Spinal cord (tissue), 10 donors: Measurements from ENCODE around the gene SPATA17. TPM values are rescaled to one million over a fixed set of nuclear protein-coding genes. Genes with fewer than 3 reads are reported as not detected.

Experiments used
- DNase-seq, 6 donors: peaks; one replicate each; pipeline versions ENCODE4 v3.0.0 to v3.0.0-alpha.2; 2013 to 2015; ENCODE audit warnings: low spot score in 6 of 6, low read depth in 4 of 6
- H3K27ac ChIP-seq: one replicate; pipeline ENCODE4 v1.5.1; 2013; ENCODE audit warnings: low read depth, low read length, control low read depth
- H3K27me3 ChIP-seq: one replicate; pipeline ENCODE4 v1.6.1; 2013; ENCODE audit warnings: low read length; ENCODE audit not compliant: control insufficient read depth, insufficient read depth
- H3K36me3 ChIP-seq: one replicate; pipeline ENCODE4 v1.6.1; 2013; ENCODE audit warnings: low read length; ENCODE audit not compliant: control insufficient read depth, insufficient read depth
- H3K4me1 ChIP-seq: one replicate; pipeline ENCODE4 v1.6.1; 2013; ENCODE audit warnings: low read length; ENCODE audit not compliant: control insufficient read depth, insufficient read depth
- H3K4me3 ChIP-seq: one replicate; pipeline ENCODE4 v1.5.1; 2013; ENCODE audit warnings: low read depth, low read length, control low read depth
- H3K9me3 ChIP-seq: one replicate; pipeline ENCODE4 v1.6.1; 2013; ENCODE audit warnings: low read length; ENCODE audit not compliant: control insufficient read depth, insufficient read depth
- WGBS: methylation state at CpG from one replicate; pipeline ENCODE4 v1.1.5; 2013; ENCODE audit warnings: missing lambda C conversion rate; ENCODE audit not compliant: insufficient coverage; 5-methylcytosine and 5-hydroxymethylcytosine counted together
- polyA plus RNA-seq, 2 donors: library from polyadenylated mRNA; unstranded; fragments of 120-200 nt; gene quantifications; one replicate each; pipeline ENCODE4 v1.2.1, GENCODE V29; 2013; ENCODE audit not compliant: insufficient read length in 2 of 2
- total RNA-seq, 2 donors: library from RNA; depleted of rRNA in 1 of 2; stranded (reverse); fragments of 120-200 nt in 1 of 2; fragments of >200 nt in 1 of 2; gene quantifications; one replicate each; pipeline versions ENCODE4 v1.2.3 to v1.2.4, GENCODE V29; 2013 to 2014
- donor health status: healthy.

The SPATA17 gene
- total and polyA plus RNA-seq, 4 donors: 3.8 to 12.8 (median 8.3) TPM

GRCh38 chr1:217617126-217617525 lies 14.0 kb upstream of the SPATA17 start:
- no peak for DNase-seq
- Histone ChIP-seq H3K27ac (no peak overlapping the region), H3K4me1 (no peaks in the 10 kb centered on the region), H3K4me3 (no peak overlapping the region), H3K36me3 (peaks cover 7% of the 10 kb centered on the region), H3K9me3 (no peaks in the 10 kb centered on the region), H3K27me3 (no peaks in the 10 kb centered on the region)
- WGBS: 91% methylated on average over 1 of the region's 1 CpG

- no CpG with 5 or more reads among the region's 4 CpGs for WGBS
- Histone ChIP-seq H3K4me1 (no peaks in the 10 kb centered on the region), H3K36me3 (peaks cover 7% of the 10 kb centered on the region), H3K27ac (no peak overlapping the region), H3K27me3 (no peaks in the 10 kb centered on the region), H3K9me3 (no peaks in the 10 kb centered on the region), H3K4me3 (no peak overlapping the region)
- DNase-seq: no peak
These were observed 10.3 kb upstream of the SPATA17 start for GRCh38 chr1:217620814-217621213.

GRCh38 chr1:217622042-217622441 lies 9.1 kb upstream of the SPATA17 start:
- Histone ChIP-seq H3K27me3 (no peaks in the 10 kb centered on the region), H3K9me3 (no peaks in the 10 kb centered on the region), H3K4me1 (no peaks in the 10 kb centered on the region), H3K27ac (no peak overlapping the region), H3K4me3 (no peak overlapping the region), H3K36me3 (peaks cover 7% of the 10 kb centered on the region)
- DNase-seq: no peak
- WGBS: no CpG with 5 or more reads among the region's 3 CpGs

- Histone ChIP-seq H3K36me3 (no peaks in the 10 kb centered on the region), H3K4me1 (no peaks in the 10 kb centered on the region), H3K4me3 (no peak overlapping the region), H3K9me3 (no peaks in the 10 kb centered on the region), H3K27ac (no peak overlapping the region), H3K27me3 (no peaks in the 10 kb centered on the region)
- no CpG with 5 or more reads among the region's 2 CpGs for WGBS
- no peak for DNase-seq
These were observed 4.8 kb upstream of the SPATA17 start for GRCh38 chr1:217626321-217626720.

- DNase-seq: peak in 1 of 6 donors; percentile 7
- H3K9me3 ChIP-seq: no peaks in the 10 kb centered on the region
- no peaks in the 10 kb centered on the region for H3K27me3 ChIP-seq
- 31% methylated on average over 2 of the region's 3 CpGs for WGBS
- H3K27ac ChIP-seq: no peak overlapping the region
- no peaks in the 10 kb centered on the region for H3K36me3 ChIP-seq
- peaks cover 4% of the 10 kb centered on the region for H3K4me1 ChIP-seq
- no peak overlapping the region for H3K4me3 ChIP-seq
These were observed 3.7 kb upstream of the SPATA17 start for GRCh38 chr1:217627431-217627830.

GRCh38 chr1:217642455-217642854 lies 11.3 kb downstream of the SPATA17 start:
- Histone ChIP-seq H3K27ac (no peak overlapping the region), H3K27me3 (no peaks in the 10 kb centered on the region), H3K36me3 (no peaks in the 10 kb centered on the region), H3K4me1 (no peaks in the 10 kb centered on the region), H3K4me3 (no peak overlapping the region), H3K9me3 (no peaks in the 10 kb centered on the region)
- WGBS: no CpG with 5 or more reads among the region's 6 CpGs
- DNase-seq: no peak

- H3K27me3 ChIP-seq: no peaks in the 10 kb centered on the region
- H3K9me3 ChIP-seq: no peaks in the 10 kb centered on the region
- H3K27ac ChIP-seq: no peak overlapping the region
- no peaks in the 10 kb centered on the region for H3K36me3 ChIP-seq
- WGBS: 98% methylated on average over 11 of the region's 13 CpGs
- H3K4me1 ChIP-seq: no peaks in the 10 kb centered on the region
- H3K4me3 ChIP-seq: no peak overlapping the region
- no peak for DNase-seq
These were observed 16.6 kb downstream of the SPATA17 start for GRCh38 chr1:217647791-217648190.

GRCh38 chr1:217650674-217651073 lies 19.5 kb downstream of the SPATA17 start:
- H3K36me3 ChIP-seq: no peaks in the 10 kb centered on the region
- WGBS: no CpG with 5 or more reads among the region's 4 CpGs
- H3K27me3 ChIP-seq: no peaks in the 10 kb centered on the region

GRCh38 chr1:217660353-217661062 lies 29.4 kb downstream of the SPATA17 start:
- Histone ChIP-seq H3K36me3 (no peaks in the 10 kb centered on the region), H3K27me3 (no peaks in the 10 kb centered on the region), H3K4me3 (no peak overlapping the region), H3K4me1 (no peaks in the 10 kb centered on the region), H3K9me3 (no peaks in the 10 kb centered on the region), H3K27ac (no peak overlapping the region)
- no CpG with 5 or more reads among the region's 5 CpGs for WGBS
- peak in 3 of 6 donors; percentile 1 to 71 (median 9) for DNase-seq

More at GRCh38 chr1:217650674-217651073, 19.5 kb downstream of the SPATA17 start:
- Histone ChIP-seq H3K27ac (no peak overlapping the region), H3K4me3 (no peak overlapping the region), H3K9me3 (no peaks in the 10 kb centered on the region), H3K4me1 (no peaks in the 10 kb centered on the region)
- no peak for DNase-seq

- Histone ChIP-seq H3K36me3 (no peaks in the 10 kb centered on the region), H3K4me3 (no peak overlapping the region), H3K27me3 (no peaks in the 10 kb centered on the region), H3K27ac (no peak overlapping the region), H3K4me1 (no peaks in the 10 kb centered on the region), H3K9me3 (no peaks in the 10 kb centered on the region)
- no peak for DNase-seq
These were observed 30.3 kb downstream of the SPATA17 start for GRCh38 chr1:217661407-217661806.
